Bone marrow (tissue), 2 donors: ENCODE results near the gene BTG1.

Experiments
- DNase-seq, 2 donors: peaks; one replicate each; lab custom pipeline; 2025; lab: John Stamatoyannopoulos, UW

The BTG1 gene

GRCh38 chr12:92133795-92134637 is 11.6 kb downstream of the BTG1 start:
- no peak for DNase-seq

DNA sequence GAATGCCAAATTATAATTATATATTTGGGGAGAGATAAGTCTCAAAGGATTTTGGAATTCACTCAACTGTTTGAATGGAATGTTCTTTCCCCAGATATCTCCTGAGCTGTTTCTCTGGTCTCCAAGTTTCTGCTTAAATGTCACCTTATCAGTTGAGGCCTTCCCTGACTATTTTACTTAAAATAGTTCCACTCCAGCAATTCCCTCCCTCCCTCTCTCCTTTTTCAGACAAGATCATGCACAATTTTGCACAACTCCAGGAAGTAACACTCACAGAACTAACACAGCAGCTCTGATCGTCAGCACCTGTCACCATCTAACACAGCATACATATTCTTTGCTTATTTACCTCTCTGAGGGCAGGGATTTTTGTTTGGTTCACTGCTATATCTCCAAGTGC is 12.5 kb downstream of the BTG1 start:
- DNase-seq = no peak

- no peak for DNase-seq
Measured at GRCh38 chr12:92132288-92132687, 13.4 kb downstream of the BTG1 start.

GRCh38 chr12:92130999-92131398 is 14.6 kb downstream of the BTG1 start:
- DNase-seq = no peak

GRCh38 chr12:92129609-92130008 is 16.0 kb downstream of the BTG1 start:
- DNase-seq = no peak

- no peak for DNase-seq
Measured at GRCh38 chr12:92128612-92129011, 17.0 kb downstream of the BTG1 start.

- DNase-seq = no peak
Measured at GRCh38 chr12:92124689-92125029, 21.0 kb downstream of the BTG1 start.

DNA sequence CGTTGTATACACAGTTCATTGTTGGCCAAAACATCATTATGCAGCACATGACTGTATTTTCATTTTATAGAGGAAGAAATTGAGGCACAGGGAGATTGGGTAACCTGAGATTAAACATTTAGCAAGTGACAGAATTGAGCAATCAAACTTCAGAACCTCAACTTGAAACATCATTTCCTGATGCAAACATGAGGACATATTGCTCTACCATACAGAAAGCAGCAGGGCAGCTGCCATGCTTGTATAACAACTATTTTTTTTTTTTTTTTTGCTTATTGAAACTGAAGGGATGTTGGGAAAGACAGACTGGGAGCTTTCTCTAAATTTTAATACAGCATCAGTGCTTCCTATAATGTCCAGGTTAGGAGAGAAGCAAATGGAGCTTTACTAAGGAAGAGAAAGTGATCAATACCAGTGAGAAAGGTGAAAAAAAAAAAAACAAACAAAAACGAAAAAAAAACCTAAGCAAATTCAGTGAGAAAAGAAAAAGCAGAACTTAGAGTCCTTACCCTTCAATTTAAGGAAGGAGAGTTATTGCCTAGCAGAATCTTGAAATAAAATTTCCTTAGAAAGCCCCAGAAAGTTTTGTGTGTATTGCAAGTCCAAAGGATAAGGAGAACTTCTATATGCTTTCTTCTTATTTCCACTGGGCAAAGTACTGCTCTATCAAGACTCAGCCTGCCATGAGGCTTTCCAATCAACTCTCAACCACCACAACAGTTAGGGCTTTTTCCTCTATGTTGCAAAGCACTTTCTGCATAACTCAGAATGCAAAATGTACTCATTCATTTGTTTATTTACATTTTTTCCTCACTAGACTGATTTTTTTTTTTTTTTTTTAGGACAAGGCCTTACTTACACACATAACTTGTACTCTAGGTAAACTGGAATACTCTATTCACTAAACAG is 21.6 kb downstream of the BTG1 start:
- peak in 1 of 2 donors; percentile 23 for DNase-seq

GRCh38 chr12:92122941-92123779 is 22.5 kb downstream of the BTG1 start:
- DNase-seq = no peak

GRCh38 chr12:92121826-92122225 is 23.8 kb downstream of the BTG1 start:
- no peak for DNase-seq

DNA sequence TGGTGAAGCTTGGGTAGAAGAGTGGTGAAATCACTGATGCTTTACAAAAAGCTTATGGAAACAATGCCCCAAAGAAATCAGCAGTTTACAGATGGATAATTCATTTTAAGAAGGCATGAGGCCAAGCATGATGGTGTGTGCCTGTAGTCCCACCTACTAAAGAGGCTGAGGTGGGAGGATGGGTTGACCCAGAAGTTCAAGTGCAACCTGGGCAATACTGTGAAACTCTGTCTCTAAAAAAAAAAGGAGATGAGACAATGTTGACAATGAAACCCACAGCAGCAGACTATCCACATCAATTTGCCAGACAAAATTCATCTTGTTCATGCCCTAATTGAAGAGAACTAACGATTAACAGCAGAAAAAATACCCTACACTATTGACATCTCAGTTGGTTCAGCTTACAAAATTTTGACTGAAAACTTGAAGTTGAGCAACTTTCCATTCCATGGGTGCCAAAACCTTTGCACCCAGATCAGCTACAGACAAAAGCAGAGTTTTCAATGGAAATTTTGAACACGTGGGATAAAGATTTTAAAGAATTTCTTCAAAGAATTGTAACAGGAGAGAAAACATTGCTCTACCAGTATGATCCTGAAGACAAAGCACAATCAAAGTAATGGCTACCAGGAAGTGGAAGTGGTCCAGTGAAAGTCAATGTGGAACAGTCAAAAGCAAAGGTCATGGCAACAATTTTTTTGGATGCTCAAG is 26.7 kb downstream of the BTG1 start:
- DNase-seq = no peak

GRCh38 chr12:92114834-92115233 is 30.8 kb downstream of the BTG1 start:
- no peak for DNase-seq

GRCh38 chr12:92111256-92111655 is 34.4 kb downstream of the BTG1 start:
- DNase-seq = no peak

GRCh38 chr12:92110083-92110640 is 35.5 kb downstream of the BTG1 start:
- DNase-seq = no peak

GRCh38 chr12:92109613-92110012 is 36.0 kb downstream of the BTG1 start:
- no peak for DNase-seq

GRCh38 chr12:92108651-92109050 is 37.0 kb downstream of the BTG1 start:
- no peak for DNase-seq

- no peak for DNase-seq
Measured at GRCh38 chr12:92107621-92108131, 38.0 kb downstream of the BTG1 start.

DNA sequence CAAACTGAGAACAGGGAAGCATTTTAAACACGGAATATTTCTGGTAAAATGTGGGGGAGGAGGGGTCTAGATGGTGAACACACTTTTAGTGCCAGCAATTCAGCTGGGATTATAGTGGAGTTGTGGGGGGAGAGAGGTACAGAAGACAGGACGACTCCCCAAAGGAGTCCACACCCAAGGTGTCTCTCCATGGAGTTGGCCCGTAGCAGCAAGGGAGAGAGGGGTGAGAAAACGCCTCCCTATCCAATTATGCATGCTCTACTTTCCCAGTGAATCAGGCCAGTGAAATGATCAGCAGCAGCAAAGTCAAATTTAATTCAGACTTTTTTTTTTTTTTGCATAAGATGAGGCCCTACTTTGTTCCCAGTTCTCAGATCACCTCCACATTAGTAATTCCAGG is 38.6 kb downstream of the BTG1 start:
- no peak for DNase-seq

GRCh38 chr12:92105676-92106075 is 40.0 kb downstream of the BTG1 start:
- DNase-seq = no peak

GRCh38 chr12:92105110-92105509 is 40.5 kb downstream of the BTG1 start:
- DNase-seq = no peak

- DNase-seq = no peak
Measured at GRCh38 chr12:92102606-92103005, 43.0 kb downstream of the BTG1 start.
